Posterior cingulate gyrus (tissue), 11 donors: ENCODE measurements around the gene PLPP6.
"Not testable (repeated sequence)": the region's sequence is repeated elsewhere in the genome, so short reads cannot be mapped to it uniquely, and the experiment has no call there.

Source experiments
- DNase-seq, 10 donors: peaks; one replicate each; pipeline versions ENCODE4 v3.0.0 to v3.0.0-alpha.2; 2020 to 2021; ENCODE audit warnings: mixed read lengths in 3 of 10
- intact Hi-C: fragments of 100-400 bp; cut with DNase I; formaldehyde crosslinking; loops from one replicate; pipeline ENCODE4 v1.15.1; 2023

Gene PLPP6

DNA sequence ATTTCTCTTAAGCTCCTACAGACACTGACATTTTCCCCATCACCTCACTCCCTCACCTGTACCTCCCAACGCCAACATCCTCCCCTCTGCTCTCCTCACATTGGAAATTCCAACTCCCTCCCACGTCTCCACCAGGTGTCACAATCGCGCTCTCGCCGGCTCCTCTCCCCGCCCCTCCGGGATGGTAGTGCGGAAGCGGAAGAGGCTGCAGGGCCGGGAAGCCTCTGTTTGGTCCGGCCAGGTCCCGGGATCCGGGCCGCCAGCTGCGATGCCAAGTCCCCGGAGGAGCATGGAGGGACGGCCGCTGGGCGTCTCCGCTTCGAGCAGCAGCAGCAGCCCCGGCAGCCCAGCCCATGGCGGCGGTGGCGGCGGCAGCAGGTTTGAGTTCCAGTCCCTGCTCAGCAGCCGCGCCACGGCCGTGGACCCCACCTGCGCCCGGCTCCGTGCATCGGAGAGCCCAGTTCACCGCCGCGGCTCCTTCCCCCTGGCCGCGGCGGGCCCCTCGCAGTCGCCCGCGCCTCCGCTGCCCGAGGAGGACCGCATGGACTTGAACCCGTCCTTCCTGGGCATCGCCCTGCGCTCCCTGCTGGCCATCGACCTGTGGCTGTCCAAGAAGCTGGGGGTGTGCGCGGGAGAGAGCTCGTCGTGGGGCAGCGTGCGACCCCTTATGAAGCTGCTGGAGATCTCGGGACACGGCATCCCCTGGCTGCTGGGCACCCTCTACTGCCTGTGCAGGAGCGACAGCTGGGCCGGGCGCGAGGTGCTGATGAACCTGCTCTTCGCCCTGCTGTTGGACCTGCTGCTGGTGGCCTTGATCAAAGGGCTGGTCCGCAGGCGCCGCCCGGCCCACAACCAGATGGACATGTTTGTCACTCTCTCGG lies at the start of gene PLPP6:
Gene PLPP6 (plus strand): TSS at position 187 of the 881 bp plus-strand sequence. CDS start 82 bp downstream, at position 269.
- intact Hi-C loops: loop anchor here (2.0 to 10.0 kb wide), 3 partner anchors 16 to 1138 kb away; partner anchors contain the start of genes AK3, CDC37L1 and RFX3
- peak; percentile 74 to 97 (median 83) for DNase-seq

DNA sequence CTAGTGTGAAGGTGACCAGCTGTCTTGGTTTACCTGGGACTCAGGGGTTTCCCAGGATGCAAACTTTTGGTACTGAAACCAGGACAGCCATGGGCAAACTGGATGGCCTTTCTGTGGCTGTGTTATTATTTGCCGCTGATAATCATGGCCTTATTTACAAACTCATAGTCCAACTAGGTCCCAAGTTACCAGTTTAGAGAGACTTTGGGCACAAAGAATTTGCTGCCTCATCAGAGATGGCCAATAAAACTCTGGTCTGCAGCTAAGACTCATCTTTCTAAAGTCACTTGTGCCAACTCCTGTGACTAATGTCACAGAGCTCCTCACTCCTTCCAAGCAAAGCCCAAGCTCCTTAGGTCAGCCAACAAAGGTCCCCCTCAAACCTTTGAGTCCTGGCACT lies 47.5 kb upstream of the PLPP6 start:
- no peak for DNase-seq
- intact Hi-C loops: no loop called here

DNA sequence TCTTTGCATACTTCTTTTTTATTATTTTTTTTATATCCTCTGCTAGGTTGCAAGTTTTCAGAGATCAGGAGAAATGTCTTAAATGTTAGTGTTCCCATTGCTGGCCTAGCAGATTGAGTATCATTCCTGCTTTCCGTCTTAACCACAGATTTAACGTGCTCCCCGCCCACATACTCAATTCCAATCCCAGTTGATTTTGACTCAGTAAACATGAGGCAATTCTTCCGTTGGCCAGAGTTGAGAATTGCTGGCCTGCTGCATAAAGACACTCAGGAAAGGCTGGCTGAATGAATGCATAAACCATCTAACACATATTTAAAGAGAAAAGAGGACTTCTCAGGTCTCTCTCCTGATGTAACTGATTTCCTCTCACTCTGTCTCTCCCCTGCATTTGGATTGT lies 46.8 kb upstream of the PLPP6 start:
- no peak for DNase-seq
- intact Hi-C loops: no loop called here

DNA sequence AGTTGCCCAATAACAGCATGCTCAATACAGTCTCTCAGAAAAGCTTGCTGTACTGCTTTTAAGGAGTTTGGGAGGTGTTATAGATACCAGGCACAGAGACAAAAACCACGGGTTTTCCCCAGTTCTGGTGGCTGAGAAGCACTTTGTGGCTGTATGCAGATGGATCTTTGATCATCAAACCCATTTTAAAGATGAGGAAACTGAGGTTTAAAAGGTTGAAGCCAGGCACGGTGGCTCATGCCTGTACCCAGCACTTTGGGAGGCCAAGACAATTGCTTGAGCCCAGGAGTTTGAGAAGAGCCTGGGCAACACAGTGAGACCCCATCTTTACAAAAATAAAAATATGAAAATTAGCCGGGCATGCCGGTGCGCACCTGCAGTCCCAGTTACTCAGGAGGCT lies 46.3 kb upstream of the PLPP6 start:
- intact Hi-C loops: no loop called here
- DNase-seq: no peak

DNA sequence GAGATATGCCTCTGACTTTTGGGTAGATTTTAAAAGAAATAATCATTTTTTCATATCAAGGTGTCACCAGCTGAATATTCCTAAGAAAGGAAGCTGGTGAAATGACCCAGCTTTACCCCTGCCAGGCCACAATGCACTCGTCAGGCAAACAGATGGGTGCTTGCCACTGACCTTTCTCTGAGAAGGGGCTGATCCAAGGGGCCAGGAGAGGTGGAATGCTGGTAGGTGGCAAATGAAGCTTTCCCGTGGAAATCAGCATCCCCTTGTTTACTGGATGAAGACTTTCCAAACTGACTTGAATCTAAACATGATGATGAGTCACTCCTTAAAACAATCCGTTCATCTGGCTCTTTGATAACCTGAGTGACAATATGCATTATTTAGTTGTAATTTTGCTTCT lies 44.3 kb upstream of the PLPP6 start:
- intact Hi-C loops: no loop called here
- no peak for DNase-seq

DNA sequence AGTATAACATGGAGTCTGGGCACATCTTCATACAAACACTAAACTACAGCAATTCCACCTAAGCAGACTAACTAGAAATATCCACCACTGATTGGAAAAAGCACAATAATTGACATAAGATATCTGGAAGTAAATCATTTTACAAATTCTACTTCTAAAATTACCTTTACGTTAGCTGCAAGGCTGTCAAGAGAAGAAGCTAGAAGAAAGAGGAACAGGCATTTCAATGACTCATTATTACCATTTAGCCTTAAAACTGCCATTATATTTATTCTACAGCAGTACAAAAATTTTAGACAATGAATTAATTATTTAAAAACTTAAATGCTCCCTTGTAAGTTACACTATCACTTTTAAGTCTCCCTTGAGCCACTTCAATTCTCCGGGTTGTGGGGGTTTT lies 43.4 kb upstream of the PLPP6 start:
- no peak for DNase-seq
- intact Hi-C loops: no loop called here

DNA sequence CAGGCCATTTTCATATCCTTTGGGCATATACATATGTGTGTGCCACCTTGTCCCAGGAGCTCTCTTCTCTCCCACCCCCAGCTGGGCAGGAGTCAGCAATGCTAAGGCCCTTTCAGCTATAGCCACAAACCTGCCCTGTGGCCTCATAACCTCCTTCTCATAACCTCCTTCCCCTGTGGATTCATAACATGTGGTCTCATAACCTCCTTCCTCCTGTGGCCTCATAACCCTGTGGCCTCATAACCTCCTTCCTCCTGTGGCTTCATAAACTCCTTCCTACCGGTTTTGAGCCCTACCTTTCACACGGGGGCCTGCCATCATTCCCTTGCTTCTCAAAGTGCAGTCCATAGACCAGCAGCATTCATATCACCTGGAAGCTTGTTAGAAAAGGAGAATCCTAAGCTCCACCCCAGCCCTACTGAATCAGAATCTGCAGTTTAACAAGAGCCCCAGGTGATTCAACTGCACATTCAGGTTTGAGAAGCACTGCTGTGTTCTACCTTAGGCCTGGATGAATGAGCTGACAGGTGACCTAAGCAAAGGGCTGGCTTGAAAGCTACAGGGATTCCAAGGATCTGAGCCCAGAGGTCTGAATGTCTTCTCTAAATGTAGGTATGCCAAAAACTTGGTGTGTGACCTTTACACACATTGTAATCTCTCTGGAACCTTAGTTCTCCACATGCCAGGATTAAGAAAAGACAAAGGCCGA lies 41.9 kb upstream of the PLPP6 start:
- no peak for DNase-seq
- intact Hi-C loops: no loop called here

DNA sequence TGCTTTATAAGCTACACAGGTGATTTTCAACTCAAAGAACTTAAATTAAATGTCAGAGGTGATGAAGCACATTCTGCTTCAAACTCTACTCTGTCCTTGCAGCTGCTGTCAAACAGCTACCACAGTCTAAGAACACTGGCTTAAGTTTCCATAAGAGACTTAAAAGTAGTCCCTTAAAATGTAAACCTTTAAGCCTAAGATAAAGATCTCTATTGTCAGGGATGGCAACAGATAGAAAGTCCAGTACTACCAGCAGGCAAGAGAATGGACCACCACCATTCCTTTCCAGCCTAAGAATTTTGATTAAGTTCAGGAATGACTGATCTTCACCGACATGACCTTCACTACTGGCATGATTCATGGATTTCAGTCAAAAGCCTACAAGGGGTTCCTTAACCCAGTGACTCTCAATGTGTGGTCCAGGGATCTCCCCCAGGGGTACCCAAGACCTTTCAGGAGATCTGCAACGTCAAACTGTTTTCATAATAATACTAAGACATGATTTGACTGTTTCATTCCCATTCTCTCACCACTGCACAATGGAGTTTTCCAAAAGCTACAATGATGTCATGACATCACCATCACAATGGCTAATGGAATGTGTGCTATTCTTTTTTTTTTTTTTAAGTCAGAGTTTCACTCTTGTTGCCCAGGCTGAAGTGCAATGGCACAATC lies 41.1 kb upstream of the PLPP6 start:
- intact Hi-C loops: no loop called here
- DNase-seq: no peak

DNA sequence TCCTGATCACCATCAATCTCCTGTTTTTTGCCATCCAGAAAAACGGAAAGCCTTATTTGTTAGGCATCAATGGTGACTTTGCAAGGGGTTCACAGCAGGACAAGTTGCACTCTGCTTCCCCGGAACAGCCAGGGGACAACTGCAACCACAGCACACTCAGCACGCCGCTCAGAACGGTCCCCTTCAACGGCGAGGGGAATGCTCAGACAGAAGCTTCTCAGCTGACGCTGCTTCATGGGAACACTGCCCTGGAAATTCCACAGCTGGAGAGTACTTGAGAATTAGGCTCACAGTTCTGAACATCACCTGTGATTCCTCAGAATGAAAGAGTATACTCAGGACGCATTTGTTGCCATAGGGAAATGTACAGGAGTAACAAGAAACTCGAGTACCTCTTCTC lies 40.1 kb upstream of the PLPP6 start:
- no peak for DNase-seq
- intact Hi-C loops: no loop called here

DNA sequence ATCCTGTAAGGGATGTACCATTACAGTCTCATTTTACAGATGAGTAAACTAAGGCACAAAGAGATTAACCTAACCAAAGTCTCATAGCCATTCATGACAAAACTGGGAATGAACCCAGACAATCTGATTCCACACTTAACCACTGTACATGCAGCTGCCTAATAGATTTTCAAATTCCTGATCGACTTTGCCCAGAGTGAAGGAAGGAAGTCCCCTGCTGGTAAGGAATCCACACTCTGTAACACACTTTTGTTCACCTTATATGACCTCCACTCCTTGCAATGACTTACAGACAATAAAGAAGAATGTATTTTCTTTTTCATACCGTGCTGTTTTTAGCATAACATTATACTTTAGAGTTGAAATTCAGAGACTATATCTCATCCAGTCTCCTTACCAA lies 31.3 kb upstream of the PLPP6 start:
- no peak for DNase-seq
- intact Hi-C loops: no loop called here

DNA sequence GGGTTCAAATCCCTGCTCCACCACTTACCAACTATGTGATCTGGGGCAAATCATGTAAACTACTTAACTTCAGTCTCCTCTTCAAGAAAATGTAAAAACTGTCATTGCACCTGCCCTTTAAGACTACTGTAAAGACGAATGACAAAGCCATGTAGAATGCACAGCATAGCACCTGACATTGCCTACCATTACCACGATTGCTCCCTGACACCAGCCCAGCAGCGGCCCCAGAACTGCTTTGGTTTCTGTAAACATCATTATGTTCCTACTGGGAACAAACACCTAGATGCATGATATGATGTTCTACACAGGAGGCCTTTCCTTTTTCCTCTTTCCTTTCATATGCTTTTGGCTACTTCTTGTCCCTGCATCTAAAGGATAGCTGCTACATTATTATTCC lies 23.1 kb upstream of the PLPP6 start:
- no peak for DNase-seq
- intact Hi-C loops: no loop called here

DNA sequence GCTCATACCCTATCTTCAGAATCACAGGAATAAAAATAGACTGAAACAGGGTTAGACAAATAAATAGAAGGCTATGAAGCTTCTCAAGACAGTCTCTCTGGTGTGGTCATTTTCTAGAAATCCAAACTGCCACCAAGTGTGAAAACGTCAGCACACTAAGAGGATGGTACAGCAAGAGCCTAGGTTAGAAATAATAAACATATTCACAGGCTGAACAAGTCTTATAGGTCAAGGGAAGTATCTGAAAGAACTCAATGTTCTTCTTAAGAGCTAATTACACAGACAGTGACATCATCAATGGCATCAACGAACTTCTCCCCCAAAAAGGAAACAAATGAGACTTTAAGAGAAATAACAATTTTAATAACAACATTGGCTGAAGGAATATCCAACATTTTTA lies 22.7 kb upstream of the PLPP6 start:
- DNase-seq: no peak
- intact Hi-C loops: no loop called here

DNA sequence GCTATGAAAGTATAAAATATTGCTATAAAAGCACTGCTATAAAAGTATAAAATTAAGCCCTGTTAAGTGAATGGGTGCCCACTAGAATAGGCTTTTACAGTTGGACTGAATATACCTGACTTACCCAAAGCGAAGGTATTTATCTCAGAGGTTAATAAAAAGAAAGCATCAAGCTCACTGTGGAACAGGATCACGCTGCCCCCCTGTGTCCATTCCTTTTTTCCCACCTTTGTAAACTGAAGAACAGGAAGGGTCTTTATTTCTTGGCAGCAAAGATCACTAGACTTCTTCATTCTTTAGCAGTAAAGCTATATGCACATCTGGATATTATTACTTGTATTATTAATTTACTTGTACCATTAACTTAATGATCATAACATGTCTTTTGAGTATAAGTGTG lies 22.1 kb upstream of the PLPP6 start:
- DNase-seq: peak in 1 of 10 donors; percentile 72
- intact Hi-C loops: loop anchor here (5.0 kb wide), 1 partner anchor 258 kb away; no protein-coding TSS in a partner anchor

DNA sequence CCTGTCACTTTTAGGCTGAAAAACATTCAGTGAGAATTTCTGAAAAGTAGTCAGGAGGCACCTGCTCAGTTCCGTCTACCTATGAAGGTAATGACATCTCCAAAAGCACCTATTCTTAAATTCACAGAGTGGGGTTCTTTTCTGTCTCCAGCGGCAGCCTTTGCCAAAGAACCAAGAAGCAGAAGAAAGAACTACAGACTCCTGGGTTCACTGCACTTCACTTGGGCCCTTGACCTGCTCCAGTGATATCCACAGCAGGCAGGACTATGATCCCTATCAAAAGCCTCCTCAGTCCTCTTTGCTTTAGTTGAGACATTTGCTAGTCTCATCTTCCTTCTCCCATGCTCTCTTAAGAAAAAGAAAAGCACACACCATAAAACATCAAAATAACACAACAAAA lies 19.7 kb upstream of the PLPP6 start:
- intact Hi-C loops: loop anchor here (5.0 kb wide), 1 partner anchor 260 kb away; no protein-coding TSS in a partner anchor

DNA sequence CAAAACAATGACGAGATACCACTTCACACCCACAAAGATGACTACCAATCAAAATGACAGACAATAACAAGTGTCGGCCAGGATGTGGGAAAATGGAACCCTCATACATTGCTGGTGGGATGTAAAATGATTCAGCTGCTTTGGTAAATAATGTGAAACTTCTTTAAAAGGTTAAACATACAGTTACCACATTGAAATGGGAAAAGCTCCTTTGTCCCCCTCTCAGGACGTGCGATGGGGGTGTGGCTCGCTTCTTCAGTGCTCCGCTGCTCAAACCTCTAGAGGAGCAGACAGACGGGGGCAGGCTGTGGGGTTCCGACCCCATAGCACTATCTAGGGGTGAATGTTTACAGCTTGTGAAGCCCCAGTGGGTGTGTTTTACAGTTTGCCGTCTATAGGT lies 8.0 kb upstream of the PLPP6 start:
- intact Hi-C loops: no loop called here
- DNase-seq: no peak

More for the DNA sequence above, 19.7 kb upstream of the PLPP6 start:
- DNase-seq: no peak

DNA sequence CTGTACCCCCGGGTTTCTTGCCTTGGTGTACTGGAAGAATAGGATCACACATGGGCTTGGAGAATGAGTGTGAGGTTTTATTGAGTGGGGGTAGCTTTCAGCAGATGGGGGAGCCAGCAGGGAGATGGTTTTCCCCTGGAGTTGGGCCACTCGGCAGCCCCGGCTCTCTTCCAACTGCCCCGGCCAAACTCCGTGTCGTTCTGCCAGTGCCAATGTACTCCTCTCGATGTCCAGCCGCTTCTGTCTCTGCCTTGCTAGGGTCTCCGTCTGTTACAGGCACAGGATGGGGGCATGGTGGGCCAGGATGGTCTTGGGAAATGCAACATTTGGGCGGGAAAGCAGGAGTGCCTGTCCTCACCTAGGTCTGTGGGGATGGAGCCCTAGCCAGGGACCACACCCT lies 7.6 kb upstream of the PLPP6 start:
- intact Hi-C loops: no loop called here
- DNase-seq: no peak

DNA sequence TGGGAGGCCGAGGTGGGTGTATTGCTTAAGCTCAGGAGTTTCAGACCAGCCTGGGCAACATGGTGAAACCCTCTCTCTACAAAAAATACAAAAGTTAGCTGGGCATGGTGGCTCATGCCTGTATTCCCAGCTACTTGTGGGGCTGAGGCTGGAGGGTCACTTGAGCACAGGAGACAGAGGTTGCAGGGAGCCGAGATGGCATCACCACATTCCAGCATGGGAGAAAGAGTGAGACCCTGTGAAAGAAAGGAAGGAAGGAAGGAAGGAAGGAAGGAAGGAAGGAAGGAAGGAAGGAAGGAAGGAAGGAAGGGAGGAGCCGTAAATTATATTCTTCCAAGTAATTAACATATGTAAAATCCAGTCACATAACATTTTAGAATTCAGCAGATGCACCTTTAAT lies 5.9 kb upstream of the PLPP6 start:
- DNase-seq, intact Hi-C loops: not testable (repeated sequence)

DNA sequence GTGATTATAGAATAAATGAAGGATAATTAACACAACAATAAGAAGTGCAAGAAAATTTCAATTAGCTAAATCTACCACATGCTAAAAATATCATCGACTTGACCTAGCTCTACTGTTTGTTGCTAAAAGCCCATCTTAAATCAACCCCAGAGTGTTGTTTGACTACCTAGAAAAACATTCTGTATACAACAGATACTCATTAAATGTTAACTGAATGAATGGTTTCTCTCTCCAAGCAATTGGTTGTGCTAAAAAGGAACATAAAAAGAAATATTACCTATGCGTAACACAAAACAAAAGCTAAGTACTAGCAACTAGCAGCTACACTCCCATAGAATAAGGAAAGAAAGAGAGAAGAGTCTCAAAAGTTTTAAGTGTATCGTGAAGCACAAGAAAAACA lies 5.5 kb upstream of the PLPP6 start:
- intact Hi-C loops: no loop called here
- no peak for DNase-seq

DNA sequence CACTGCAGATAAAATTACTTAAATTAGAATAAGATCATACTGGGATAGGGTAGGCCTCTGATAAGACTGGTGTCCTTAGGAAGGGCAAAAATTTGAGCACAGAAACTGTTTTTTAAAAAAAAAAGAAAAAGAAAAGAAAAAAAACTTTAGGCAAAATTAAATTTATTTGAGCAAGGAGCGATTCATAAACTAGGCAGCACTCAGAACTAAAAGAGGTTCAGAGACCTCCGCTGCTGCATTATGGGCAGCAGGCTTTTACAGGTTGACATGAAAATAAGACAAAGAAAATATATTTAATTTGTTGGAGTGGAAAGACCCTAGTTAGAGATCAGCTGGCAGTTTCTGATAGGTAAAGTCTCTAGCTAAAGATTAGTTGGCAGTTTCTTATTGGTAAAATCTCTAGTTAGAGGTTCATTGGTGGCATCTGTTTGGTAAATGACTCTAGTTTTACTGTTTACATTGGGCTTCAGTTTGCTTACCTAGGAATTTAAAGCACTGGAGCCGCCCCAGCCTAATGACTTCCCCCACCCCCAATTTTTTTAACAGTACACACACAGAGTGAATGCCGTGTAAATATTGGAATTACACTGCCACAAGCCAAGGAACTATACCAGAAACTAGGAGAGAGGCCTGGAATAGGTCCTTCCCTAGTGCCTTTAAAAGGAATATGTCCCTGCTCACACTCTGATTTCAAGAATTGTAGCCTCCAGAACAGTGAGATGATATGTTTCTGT lies 4.5 kb upstream of the PLPP6 start:
- intact Hi-C loops: no loop called here
- DNase-seq: no peak

DNA sequence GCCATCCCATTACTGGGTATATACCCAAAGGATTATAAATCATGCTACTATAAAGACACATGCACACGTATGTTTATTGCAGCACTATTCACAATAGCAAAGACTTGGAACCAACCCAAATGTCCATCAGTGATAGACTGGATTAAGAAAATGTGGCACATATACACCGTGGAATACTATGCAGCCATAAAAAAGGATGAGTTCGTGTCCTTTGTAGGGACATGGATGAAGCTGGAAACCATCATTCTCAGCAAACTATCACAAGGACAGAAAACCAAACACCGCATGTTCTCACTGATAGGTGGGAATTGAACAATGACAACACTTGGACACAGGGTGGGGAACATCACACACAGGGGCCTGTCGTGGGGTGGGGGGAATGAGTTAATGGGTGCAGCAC lies 1.4 kb upstream of the PLPP6 start:
- intact Hi-C loops: loop anchor here (5.0 to 10.0 kb wide), 2 partner anchors 82 to 1136 kb away; partner anchors contain the start of genes AK3 and RFX3
- DNase-seq: not testable (repeated sequence)
